ENCODE results near the gene CPT2.
A peak's percentile ranks its signal among the peaks of the same experiment; 100 is the strongest.
"Not testable (repeated sequence)": the region's sequence is repeated elsewhere in the genome, so short reads cannot be mapped to it uniquely, and the experiment has no call there.

The CPT2 gene

GRCh38 chr1:53182111-53182593, 14.5 kb upstream of the CPT2 start:
- peak; percentile 62 for DNase-seq (ENCODE audit: insufficient read length, low spot score)
- no peak for FAIRE-seq
- TF ChIP-seq CTCF (IDR thresholded peaks at IDR 0.05; ENCODE audit: insufficient read depth, missing control alignments) = peak; percentile 89

- FAIRE-seq = no peak
- no peak for TF ChIP-seq CTCF (IDR thresholded peaks at IDR 0.05; ENCODE audit: insufficient read depth, missing control alignments)
- no peak for DNase-seq (ENCODE audit: insufficient read length, low spot score)
Observed at GRCh38 chr1:53182716-53183094, 13.9 kb upstream of the CPT2 start.

GRCh38 chr1:53183095-53183990, 13.3 kb upstream of the CPT2 start:
- DNase-seq (ENCODE audit: insufficient read length, low spot score) (no peak), FAIRE-seq (no peak)
- no peak for TF ChIP-seq CTCF (IDR thresholded peaks at IDR 0.05; ENCODE audit: insufficient read depth, missing control alignments)

- peak; percentile 4 for TF ChIP-seq CTCF (IDR thresholded peaks at IDR 0.05; ENCODE audit: insufficient read depth, missing control alignments)
- not testable (repeated sequence) for DNase-seq (ENCODE audit: insufficient read length, low spot score); FAIRE-seq
Observed at GRCh38 chr1:53185955-53186297, 10.7 kb upstream of the CPT2 start.

- FAIRE-seq = no peak
- no peak for DNase-seq (ENCODE audit: insufficient read length, low spot score)
- no peak for TF ChIP-seq CTCF (IDR thresholded peaks at IDR 0.05; ENCODE audit: insufficient read depth, missing control alignments)
Observed at GRCh38 chr1:53186533-53186932, 10.1 kb upstream of the CPT2 start.

- TF ChIP-seq CTCF (IDR thresholded peaks at IDR 0.05; ENCODE audit: insufficient read depth, missing control alignments) = no peak
- FAIRE-seq (no peak), DNase-seq (ENCODE audit: insufficient read length, low spot score) (no peak)
Observed at GRCh38 chr1:53187401-53187800, 9.2 kb upstream of the CPT2 start.

GRCh38 chr1:53188099-53188498, 8.5 kb upstream of the CPT2 start:
- FAIRE-seq = no peak
- DNase-seq (ENCODE audit: insufficient read length, low spot score) = no peak
- TF ChIP-seq CTCF (IDR thresholded peaks at IDR 0.05; ENCODE audit: insufficient read depth, missing control alignments) = no peak

Data from D721Med (cell line).